ENCODE results near the gene TMIGD1. TPM values are rescaled to one million over a fixed set of nuclear protein-coding genes. Genes with fewer than 3 reads are reported as not detected.

TMIGD1 gene
- total and polyA plus RNA-seq, 2 of the 13 experiments (the other 11 are each of a cell fraction or from before 2014, with no cell fraction given), result not detected

- TF ChIP-seq ZNF20 (CRISPR knock-in tag; IDR thresholded peaks at IDR 0.05) (0 out of 2 replicates have a peak, but pooled peaks have one; percentile 58), TBL1XR1 (IDR thresholded peaks at IDR 0.05; ENCODE audit: borderline replicate concordance, low read length, partially characterized antibody) (no peak), LCORL (IDR thresholded peaks at IDR 0.05) (no peak), LCORL (CRISPR knock-in tag; IDR thresholded peaks at IDR 0.05) (peak; percentile 62; the same call in 1 of the 2 replicates), ZMAT3 (CRISPR knock-in tag; conservative IDR thresholded peaks at IDR 0.05) (peak; percentile 38; the same call in 1 of the 2 replicates), PHF8 (CRISPR knock-in tag; IDR thresholded peaks at IDR 0.05) (peak; percentile 83), ZNF441 (CRISPR knock-in tag; IDR thresholded peaks at IDR 0.05; ENCODE audit: borderline replicate concordance) (0 out of 2 replicates have a peak, but pooled peaks have one; percentile 14), KAT7 (CRISPR knock-in tag; IDR thresholded peaks at IDR 0.05; ENCODE audit: borderline replicate concordance) (no peak; the same call in 1 of the 2 replicates), REXO4 (CRISPR knock-in tag; IDR thresholded peaks at IDR 0.05; ENCODE audit: borderline replicate concordance) (no peak), PATZ1 (CRISPR knock-in tag; IDR thresholded peaks at IDR 0.05) (peak; percentile 94), ARID4A (CRISPR knock-in tag; IDR thresholded peaks at IDR 0.05; ENCODE audit: borderline replicate concordance) (peak; percentile 80)
Observed at GRCh38 chr17:30291543-30292285, 42.1 kb downstream of the TMIGD1 start, which contains the start of gene BLMH (continued).
